ENCODE measurements around the gene CNNM1. TPM values are rescaled to one million over a fixed set of nuclear protein-coding genes. Genes with fewer than 3 reads are reported as not detected.

The CNNM1 gene
- total RNA-seq: under 0.01 TPM in 2 replicates

DNA sequence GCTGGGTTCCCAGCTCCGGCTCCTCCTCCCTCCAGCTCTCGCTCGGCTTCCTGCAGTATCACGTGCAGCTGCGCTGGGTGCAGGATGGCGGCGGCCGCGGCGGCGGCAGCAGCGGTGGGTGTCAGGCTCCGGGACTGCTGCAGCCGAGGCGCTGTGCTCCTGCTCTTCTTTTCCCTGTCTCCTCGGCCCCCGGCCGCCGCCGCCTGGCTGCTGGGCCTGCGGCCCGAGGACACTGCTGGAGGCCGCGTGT, at the start of gene CNNM1:
CNNM1 (plus strand) TSS at position 53 of the 250 bp plus-strand sequence; CDS start at position 85, 32 bp downstream.

DNA sequence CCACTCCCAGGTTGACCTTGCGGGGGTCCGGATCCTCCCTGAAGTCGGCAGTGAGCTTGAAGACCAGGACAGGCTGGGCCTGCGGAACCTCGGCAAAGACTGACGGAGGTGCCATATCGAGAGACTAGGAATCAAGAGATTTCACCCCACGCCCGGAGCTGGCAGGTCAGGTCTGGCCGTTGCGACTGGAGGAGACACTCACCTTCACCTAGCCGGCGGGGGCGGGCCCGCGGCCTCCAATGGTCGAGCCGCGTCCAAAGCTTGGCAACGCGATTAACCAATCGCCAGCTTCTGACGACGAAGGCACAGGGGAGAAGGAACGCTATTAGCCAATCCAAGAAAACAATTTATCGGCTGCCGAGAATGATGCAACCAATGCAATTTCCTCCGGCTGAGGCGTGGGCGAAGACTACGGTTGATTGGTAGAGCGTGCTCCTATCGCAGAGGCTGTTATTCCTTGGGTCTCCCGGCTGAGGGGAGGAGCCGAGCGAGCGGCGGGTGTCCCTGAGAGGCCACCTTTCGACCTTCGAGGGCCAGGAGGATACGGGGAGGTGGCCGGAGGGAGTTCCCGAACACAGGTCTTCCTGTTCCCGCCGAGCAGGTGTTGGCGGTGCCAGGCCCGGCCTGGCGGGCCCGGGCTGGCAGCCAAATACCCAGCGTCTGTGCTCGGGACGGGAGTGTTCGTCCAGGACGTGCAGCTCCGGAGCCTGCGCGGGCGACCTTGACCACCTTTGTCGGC, 101.5 kb downstream of the CNNM1 start, which contains the start of gene GOT1:
GOT1 (minus strand) TSS at position 174 of the 739 bp plus-strand sequence; CDS start at position 115, 59 bp downstream.

Other genes starting within 250 kb of the CNNM1 start
- gene HPSE2, start 93.5 kb upstream of the CNNM1 start, total RNA-seq: not detected in 2 replicates
- gene GOT1, start 101.3 kb downstream of the CNNM1 start, total RNA-seq: 9.8 and 33.7 TPM in 2 replicates
- not detected in 2 replicates for gene NKX2-3, start 203.6 kb downstream of the CNNM1 start, total RNA-seq

Measured in placental epithelial cell (primary cell).